Kidney epithelial cell (primary cell): ENCODE results near the gene TNFSF9. TPM values are rescaled to one million over a fixed set of nuclear protein-coding genes. Genes with fewer than 3 reads are reported as not detected.
A peak's percentile ranks its signal among the peaks of the same experiment; 100 is the strongest.
"Not testable (repeated sequence)": the region's sequence is repeated elsewhere in the genome, so short reads cannot be mapped to it uniquely, and the experiment has no call there.

Source experiments
- DNase-seq: peaks from one replicate; pipeline ENCODE4 v3.0.0-alpha.2; 2010; ENCODE audit warnings: low read depth
- H3K27me3 ChIP-seq: 2 replicates; pipeline ENCODE4 v1.6.0; 2011; ENCODE audit warnings: low read length; ENCODE audit not compliant: control insufficient read depth, insufficient read depth
- H3K36me3 ChIP-seq: 2 replicates; pipeline ENCODE4 v1.5.1; 2011; ENCODE audit warnings: low read length; ENCODE audit not compliant: control insufficient read depth, insufficient read depth
- H3K4me3 ChIP-seq: 2 replicates; pipeline ENCODE4 v1.5.1; 2011; ENCODE audit warnings: low read depth, mild to moderate bottlenecking, control low read depth, low read length
- CTCF ChIP-seq: IDR thresholded peaks from 2 replicates; pipeline ENCODE4 v1.5.1; 2011; ENCODE audit warnings: mild to moderate bottlenecking, moderate library complexity, low read length, control low read depth, inconsistent platforms; ENCODE audit not compliant: insufficient read depth, poor library complexity, severe bottlenecking
- total RNA-seq: library from RNA; depleted of rRNA; stranded (reverse); fragments of >200 nt; gene quantifications from 2 replicates; pipeline ENCODE4 v1.2.3, GENCODE V29; 2015

The TNFSF9 gene
- total RNA-seq, 1 donor from 2014 or later, result 8.9 TPM

DNA sequence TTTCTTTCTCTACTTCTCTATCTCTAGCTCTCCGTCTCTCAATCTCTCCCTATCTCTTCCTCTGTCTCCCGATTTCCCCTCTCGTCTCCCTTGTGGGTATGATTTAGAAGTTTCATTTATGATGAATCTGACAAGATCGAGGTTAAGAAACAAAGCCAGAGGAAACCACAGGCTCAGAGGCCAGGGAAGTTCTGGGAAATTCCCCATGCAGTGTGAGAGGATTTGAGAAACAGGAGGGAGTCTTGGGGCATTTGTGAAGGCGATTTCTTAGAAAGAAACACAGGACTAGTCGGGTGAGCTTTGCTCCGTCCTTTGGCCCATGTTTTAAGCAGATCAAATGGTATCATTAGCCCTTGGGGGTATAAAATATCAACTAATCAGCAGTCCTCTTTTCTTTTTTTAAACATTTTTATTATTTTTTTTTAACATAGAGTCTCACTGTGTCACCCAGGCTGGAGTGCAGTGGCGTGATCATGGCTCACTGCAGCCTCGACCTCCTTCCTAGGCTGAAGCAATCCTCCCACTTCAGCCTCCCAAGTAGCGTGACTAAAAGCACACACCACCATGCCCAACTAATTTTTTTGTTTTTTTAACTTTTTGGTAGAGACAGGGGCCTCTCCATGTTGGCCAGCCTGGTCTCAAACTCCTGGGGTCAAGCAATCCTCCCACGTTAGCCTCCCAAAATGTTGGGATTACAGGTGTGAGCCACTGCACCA is 25.8 kb downstream of the TNFSF9 start:
- Histone ChIP-seq H3K27me3 (no peaks in the 10 kb centered on the region), H3K4me3 (no peak overlapping the region), H3K36me3 (no peaks in the 10 kb centered on the region)
- peak; percentile 18 for DNase-seq
- no peak for TF ChIP-seq CTCF

DNA sequence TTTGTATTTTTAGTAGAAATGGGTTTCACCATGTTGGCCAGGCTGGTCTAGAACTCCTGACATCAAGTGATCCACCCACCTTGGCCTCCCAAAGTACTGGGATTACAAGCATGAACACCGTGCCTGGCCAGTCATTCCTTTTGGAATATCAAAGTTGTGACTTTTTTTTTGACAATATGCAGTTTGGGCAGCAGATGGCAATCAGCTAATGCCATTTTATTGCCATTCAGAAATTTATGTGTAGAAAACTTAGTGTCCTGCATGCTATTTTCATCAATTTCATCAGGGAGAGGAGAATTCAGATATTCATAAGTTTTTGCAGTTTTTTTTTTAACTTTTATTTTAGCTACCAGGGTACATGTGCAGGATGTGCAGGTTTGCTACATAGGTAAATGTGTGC is 31.6 kb downstream of the TNFSF9 start:
- H3K36me3 ChIP-seq, DNase-seq, H3K27me3 ChIP-seq, H3K4me3 ChIP-seq: not testable (repeated sequence)

GRCh38 chr19:6564393-6564792 is 33.6 kb downstream of the TNFSF9 start:
- no peak for TF ChIP-seq CTCF
- peaks cover 2% of the 10 kb centered on the region for H3K27me3 ChIP-seq
- H3K36me3 ChIP-seq, result no peaks in the 10 kb centered on the region
- no peak overlapping the region for H3K4me3 ChIP-seq
- no peak for DNase-seq

GRCh38 chr19:6566727-6567126 is 35.9 kb downstream of the TNFSF9 start:
- H3K4me3 ChIP-seq, DNase-seq, H3K27me3 ChIP-seq, H3K36me3 ChIP-seq: not testable (repeated sequence)

- Histone ChIP-seq H3K27me3 (peaks cover 2% of the 10 kb centered on the region), H3K36me3 (no peaks in the 10 kb centered on the region), H3K4me3 (no peak overlapping the region)
- DNase-seq, result no peak
- no peak for TF ChIP-seq CTCF
Observed at GRCh38 chr19:6568010-6568526, 37.2 kb downstream of the TNFSF9 start.

DNA sequence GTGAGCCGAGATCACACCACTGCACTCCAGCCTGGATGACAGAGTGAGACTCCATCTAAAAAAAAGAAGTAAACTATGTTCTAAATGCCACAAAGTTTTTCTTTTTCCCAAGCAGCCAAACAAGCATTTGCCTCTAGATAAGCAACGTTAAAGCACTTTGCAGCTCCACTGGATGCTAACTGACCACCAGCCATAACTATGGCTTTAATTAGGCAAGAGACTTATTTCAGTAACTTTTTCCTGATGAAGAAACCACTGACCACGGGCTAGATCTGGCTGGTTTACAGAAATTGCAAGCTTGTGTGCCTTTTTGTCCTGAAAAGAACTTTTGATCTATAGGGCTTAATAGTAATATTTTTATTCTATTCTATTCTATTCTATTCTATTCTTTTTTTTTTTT is 38.0 kb downstream of the TNFSF9 start:
- DNase-seq, result no peak
- Histone ChIP-seq H3K4me3 (no peak overlapping the region), H3K36me3 (no peaks in the 10 kb centered on the region), H3K27me3 (no peaks in the 10 kb centered on the region)
- no peak for TF ChIP-seq CTCF

DNA sequence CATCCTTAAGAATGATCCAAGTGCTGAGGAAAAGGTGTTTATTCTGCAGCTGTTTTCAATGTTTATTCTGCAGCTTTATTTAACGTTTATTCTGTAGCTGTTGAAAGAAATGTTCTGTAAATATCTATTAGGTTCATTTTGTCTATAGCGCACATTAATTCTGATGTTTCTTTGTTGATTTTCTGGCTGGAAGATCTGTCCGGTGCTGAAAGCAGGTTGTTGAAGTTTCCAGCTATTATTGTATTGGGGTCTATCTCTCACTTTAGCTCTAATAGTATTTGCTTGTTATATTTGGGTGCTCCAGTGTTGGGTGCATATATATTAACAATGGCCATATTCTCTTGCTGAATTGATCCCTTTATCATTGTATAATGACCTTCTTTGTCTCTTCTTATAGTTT is 39.9 kb downstream of the TNFSF9 start:
- Histone ChIP-seq H3K27me3 (no peaks in the 10 kb centered on the region), H3K36me3 (no peaks in the 10 kb centered on the region), H3K4me3 (no peak overlapping the region)
- TF ChIP-seq CTCF, result no peak
- no peak for DNase-seq
